Pancreas (tissue), 10 donors: ENCODE measurements around the gene RYR3. TPM values are rescaled to one million over a fixed set of nuclear protein-coding genes. Genes with fewer than 3 reads are reported as not detected.

Experiments used
- ATAC-seq, 4 donors: fragments of 200-7000 bp; cut with Tn5 transposase; one replicate each; pipeline versions ENCODE4 v1.8.0 to v1.9.1; 2020; ENCODE audit warnings: mild to moderate bottlenecking in 4 of 4, moderate library complexity in 4 of 4
- DNase-seq, 6 donors: peaks; one replicate each; pipeline ENCODE4 v3.0.0-alpha.2; 2020
- FAIRE-seq: peaks from 2 replicates; lab custom pipeline; 2012; peaks lifted over from hg19 to GRCh38; lab: Jason Lieb, UNC
- H3K27ac ChIP-seq, 4 donors: fragments of 200-600 bp; sonication (generic); 1 replicate in 3 of 4; 2 replicates in 1 of 4; pipeline versions ENCODE4 v1.5.0 to v1.8.0; 2020
- H3K27me3 ChIP-seq, 4 donors: fragments of 200-600 bp; one replicate each; pipeline ENCODE4 v1.8.0; 2021
- H3K36me3 ChIP-seq, 3 donors: fragments of 200-600 bp; sonication (generic) in 1 of 3; one replicate each; pipeline versions ENCODE4 v1.5.0 to v1.8.0; 2020 to 2021
- H3K4me1 ChIP-seq, 3 donors: fragments of 200-600 bp; one replicate each; pipeline ENCODE4 v1.8.0; 2021
- H3K4me3 ChIP-seq, 4 donors: fragments of 200-600 bp; sonication (generic) in 2 of 4; one replicate each; pipeline versions ENCODE4 v1.5.0 to v1.8.0; 2020 to 2021
- H3K9me3 ChIP-seq, 4 donors: fragments of 200-600 bp; one replicate each; pipeline ENCODE4 v1.8.0; 2021
- WGBS, 2 donors: extraction: QIAGEN DNeasy Blood & Tissue Kit; methylation state at CpG; one replicate each; pipeline ENCODE4 v1.1.7; 2013; 5-methylcytosine and 5-hydroxymethylcytosine counted together
- intact Hi-C, 3 donors: fragments of 100-400 bp; cut with DNase I; formaldehyde crosslinking; loops; one replicate each; pipeline versions ENCODE4 v1.11.1 to v1.14.2; 2022
- polyA plus RNA-seq, 2 donors: library from polyadenylated mRNA; stranded (reverse); fragments of 200-250 nt; gene quantifications; one replicate each; pipeline ENCODE4 v1.2.3, GENCODE V29; 2013
- total RNA-seq, 6 donors: library from RNA; stranded (reverse); fragmentation: NEBNext Ultra II Directional in 4 of 6; extraction: Animal tissue kit (Norgen Biotek cat#: 25700) in 4 of 6; gene quantifications; one replicate each; pipeline versions ENCODE4 v1.2.1 to v1.2.4, GENCODE V29; 2021 to 2023
- TF ChIP-seq, protein P1 (sequence below), 4 donors: fragments of 200-600 bp; sonication (generic) in 3 of 4; IDR thresholded peaks; one replicate each; pipeline versions ENCODE4 v1.5.0 to v1.8.0; 2021; ENCODE audit warnings: antibody characterized with exemption in 4 of 4
- donor health status: healthy with polysubstance abuse.
- donor health status: DM: no; HTN: no; CAD: no; lungs with moderate emphysema.
- donor health status: DM: no; HTN: no; CAD: no.
- donor health status: control.
- donor health status: control.
- donor health status: Bipolar disorder and iron deficiency.
- donor health status: DM: yes; HTN: yes; CAD: no.
- donor health status: DM: no; HTN: no; CAD: no.
- donor health status: DM: no; HTN: no; CAD: no.
- donor health status: DM: yes; HTN: yes; CAD: no.

Gene RYR3
- total and polyA plus RNA-seq, 8 donors = 0.03 to 0.52 (median 0.13) TPM

DNA sequence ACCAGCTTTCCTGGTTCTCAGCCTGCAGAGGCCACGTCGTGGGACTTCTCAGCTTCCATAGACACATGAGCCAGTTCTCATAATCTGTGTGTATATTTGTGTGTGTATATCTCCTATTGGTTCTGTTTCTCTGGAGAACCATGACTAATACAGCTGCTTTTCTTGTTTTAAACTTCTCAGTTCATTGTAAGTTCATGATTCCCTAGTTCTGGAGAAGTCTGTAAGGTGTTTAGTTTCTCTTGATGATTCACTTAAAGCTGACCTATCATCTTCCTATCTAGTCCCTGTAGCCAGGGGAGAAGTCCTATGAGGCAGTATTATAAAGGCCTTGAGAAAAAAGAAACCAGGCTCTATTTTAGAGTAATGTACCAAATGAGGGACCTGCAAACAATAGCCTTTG lies 147.7 kb downstream of the RYR3 start:
- TF ChIP-seq, protein P1, sequence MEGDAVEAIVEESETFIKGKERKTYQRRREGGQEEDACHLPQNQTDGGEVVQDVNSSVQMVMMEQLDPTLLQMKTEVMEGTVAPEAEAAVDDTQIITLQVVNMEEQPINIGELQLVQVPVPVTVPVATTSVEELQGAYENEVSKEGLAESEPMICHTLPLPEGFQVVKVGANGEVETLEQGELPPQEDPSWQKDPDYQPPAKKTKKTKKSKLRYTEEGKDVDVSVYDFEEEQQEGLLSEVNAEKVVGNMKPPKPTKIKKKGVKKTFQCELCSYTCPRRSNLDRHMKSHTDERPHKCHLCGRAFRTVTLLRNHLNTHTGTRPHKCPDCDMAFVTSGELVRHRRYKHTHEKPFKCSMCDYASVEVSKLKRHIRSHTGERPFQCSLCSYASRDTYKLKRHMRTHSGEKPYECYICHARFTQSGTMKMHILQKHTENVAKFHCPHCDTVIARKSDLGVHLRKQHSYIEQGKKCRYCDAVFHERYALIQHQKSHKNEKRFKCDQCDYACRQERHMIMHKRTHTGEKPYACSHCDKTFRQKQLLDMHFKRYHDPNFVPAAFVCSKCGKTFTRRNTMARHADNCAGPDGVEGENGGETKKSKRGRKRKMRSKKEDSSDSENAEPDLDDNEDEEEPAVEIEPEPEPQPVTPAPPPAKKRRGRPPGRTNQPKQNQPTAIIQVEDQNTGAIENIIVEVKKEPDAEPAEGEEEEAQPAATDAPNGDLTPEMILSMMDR (IDR thresholded peaks at IDR 0.05) = no peak
- Histone ChIP-seq H3K27me3 (no peaks in the 10 kb centered on the region), H3K4me1 (no peaks in the 10 kb centered on the region), H3K4me3 (no peak overlapping the region), H3K9me3 (no peaks in the 10 kb centered on the region), H3K36me3 (no peaks in the 10 kb centered on the region), H3K27ac (no peak overlapping the region)
- FAIRE-seq = no peak
- ATAC-seq = no peak
- WGBS, 2 donors = 59 to 71% methylated on average over 2 of the region's 2 CpGs
- intact Hi-C loops = no loop called here
- DNase-seq = no peak

GRCh38 chr15:33460166-33460805 lies 149.5 kb downstream of the RYR3 start:
- FAIRE-seq = no peak
- intact Hi-C loops = no loop called here

GRCh38 chr15:33461671-33462070 lies 150.9 kb downstream of the RYR3 start:
- Histone ChIP-seq H3K27ac (no peak overlapping the region), H3K4me3 (no peak overlapping the region), H3K36me3 (no peaks in the 10 kb centered on the region), H3K27me3 (no peaks in the 10 kb centered on the region), H3K9me3 (no peaks in the 10 kb centered on the region), H3K4me1 (no peaks in the 10 kb centered on the region)
- WGBS, 2 donors = 43 to 52% methylated on average over 2 of the region's 2 CpGs
- intact Hi-C loops = no loop called here
- DNase-seq = no peak
- no peak for FAIRE-seq
- TF ChIP-seq, protein P1 (IDR thresholded peaks at IDR 0.05) = no peak
- no peak for ATAC-seq

More at GRCh38 chr15:33460166-33460805, 149.5 kb downstream of the RYR3 start:
- Histone ChIP-seq H3K27me3 (no peaks in the 10 kb centered on the region), H3K4me1 (no peaks in the 10 kb centered on the region), H3K27ac (no peak overlapping the region), H3K9me3 (no peaks in the 10 kb centered on the region), H3K36me3 (no peaks in the 10 kb centered on the region), H3K4me3 (no peak overlapping the region)
- 79 to 80% methylated on average over 6 of the region's 6 CpGs for WGBS, 2 donors
- DNase-seq (no peak), ATAC-seq (no peak)
- TF ChIP-seq, protein P1 (IDR thresholded peaks at IDR 0.05) = no peak

- no peak for FAIRE-seq
- no peak for DNase-seq
- intact Hi-C loops = no loop called here
- TF ChIP-seq, protein P1 (IDR thresholded peaks at IDR 0.05) = no peak
- Histone ChIP-seq H3K27ac (no peak overlapping the region), H3K36me3 (no peaks in the 10 kb centered on the region), H3K4me1 (no peaks in the 10 kb centered on the region), H3K4me3 (no peak overlapping the region), H3K27me3 (no peaks in the 10 kb centered on the region), H3K9me3 (no peaks in the 10 kb centered on the region)
- ATAC-seq = no peak
- 58 to 71% methylated on average over 6 of the region's 6 CpGs for WGBS, 2 donors
These were observed 156.5 kb downstream of the RYR3 start for GRCh38 chr15:33467146-33467815.

DNA sequence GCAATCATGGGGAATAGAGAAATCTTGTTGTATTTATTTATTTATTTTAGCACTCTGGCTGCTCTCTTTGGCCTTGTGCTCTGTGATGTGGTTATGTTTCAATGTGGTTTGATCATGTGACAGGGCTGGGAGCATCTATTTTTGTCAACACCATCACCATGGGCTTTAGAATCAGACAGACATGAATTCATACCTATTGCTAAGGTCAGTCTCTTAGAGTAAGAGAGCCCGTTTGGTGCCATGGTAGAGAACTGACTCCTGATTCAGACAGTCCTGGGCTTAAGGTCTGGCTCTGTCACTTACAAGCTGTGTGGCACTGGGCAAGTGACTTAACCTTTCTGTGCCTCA lies 157.0 kb downstream of the RYR3 start:
- no peaks in the 10 kb centered on the region for H3K4me1 ChIP-seq
- H3K9me3 ChIP-seq = no peaks in the 10 kb centered on the region
- ATAC-seq = no peak
- H3K27me3 ChIP-seq = no peaks in the 10 kb centered on the region
- H3K4me3 ChIP-seq = no peak overlapping the region
- FAIRE-seq = no peak
- no peaks in the 10 kb centered on the region for H3K36me3 ChIP-seq
- no peak overlapping the region for H3K27ac ChIP-seq
- TF ChIP-seq, protein P1 (IDR thresholded peaks at IDR 0.05) = no peak
- 57 to 74% methylated on average over 1 of the region's 1 CpG for WGBS, 2 donors
- intact Hi-C loops = no loop called here
- DNase-seq = no peak
